Cardiac muscle cell (in vitro differentiated cells and primary cell): Measurements from ENCODE around the gene PLA2G2E. TPM values are rescaled to one million over a fixed set of nuclear protein-coding genes. Genes with fewer than 3 reads are reported as not detected.

ENCODE experiments used
- DNase-seq, 2 donors: peaks; one replicate each; pipeline versions ENCODE4 v3.0.0 to v3.0.0-alpha.2; 2010 to 2017; ENCODE audit warnings: low read depth in 1 of 2, low spot score in 1 of 2
- H3K27ac ChIP-seq: fragments of 200-600 bp; sonication (generic); 2 replicates; pipeline ENCODE4 v1.5.1; 2016
- H3K27me3 ChIP-seq: fragments of 200-600 bp; sonication (generic); 2 replicates; pipeline ENCODE4 v1.6.0; 2016; ENCODE audit warnings: control low read depth
- H3K36me3 ChIP-seq: fragments of 200-600 bp; sonication (generic); 2 replicates; pipeline ENCODE4 v1.5.1; 2016; ENCODE audit warnings: control low read depth
- H3K4me1 ChIP-seq: fragments of 200-600 bp; sonication (generic); 2 replicates; pipeline ENCODE4 v1.8.1; 2017; ENCODE audit warnings: low read depth, mild to moderate bottlenecking, mixed run types
- H3K4me3 ChIP-seq: fragments of 200-600 bp; sonication (generic); 2 replicates; pipeline ENCODE4 v1.5.1; 2016; ENCODE audit warnings: mild to moderate bottlenecking
- H3K9me3 ChIP-seq: fragments of 200-600 bp; sonication (generic); 2 replicates; pipeline ENCODE4 v1.5.1; 2017; ENCODE audit warnings: low read depth, mild to moderate bottlenecking, control low read depth
- CTCF ChIP-seq: IDR thresholded peaks from 2 replicates; pipeline ENCODE4 v1.5.1; 2012; ENCODE audit warnings: low read depth, mild to moderate bottlenecking, low read length
- polyA plus RNA-seq: library from polyadenylated mRNA; unstranded; fragments of >200 nt; fragmentation: Nextera tagmentation; extraction: Ambion mirVana; gene quantifications from 2 replicates; pipeline ENCODE4 v1.2.1, GENCODE V29; 2016
- total RNA-seq: library from RNA; depleted of rRNA; stranded (reverse); fragments of >200 nt; gene quantifications from 2 replicates; pipeline ENCODE4 v1.2.3, GENCODE V29; 2016

The PLA2G2E gene
- total and polyA plus RNA-seq, 2 experiments from 2014 or later, result not detected

- Histone ChIP-seq H3K36me3 (no peaks in the 10 kb centered on the region), H3K27me3 (no peaks in the 10 kb centered on the region), H3K4me1 (no peaks in the 10 kb centered on the region), H3K4me3 (no peak overlapping the region), H3K9me3 (no peaks in the 10 kb centered on the region), H3K27ac (no peak overlapping the region)
- no peak for DNase-seq
- no peak for TF ChIP-seq CTCF
Observed at GRCh38 chr1:19941206-19941568, 17.8 kb upstream of the PLA2G2E start.

- no peak overlapping the region for H3K27ac ChIP-seq
- H3K36me3 ChIP-seq, result no peaks in the 10 kb centered on the region
- no peak overlapping the region for H3K4me3 ChIP-seq
- no peaks in the 10 kb centered on the region for H3K4me1 ChIP-seq
- no peak for TF ChIP-seq CTCF
- no peaks in the 10 kb centered on the region for H3K27me3 ChIP-seq
- no peaks in the 10 kb centered on the region for H3K9me3 ChIP-seq
- no peak for DNase-seq
Observed at GRCh38 chr1:19940486-19941205, 17.2 kb upstream of the PLA2G2E start.

GRCh38 chr1:19938472-19938871 lies 15.1 kb upstream of the PLA2G2E start:
- TF ChIP-seq CTCF, result no peak
- Histone ChIP-seq H3K27ac (no peak overlapping the region), H3K4me3 (no peak overlapping the region), H3K9me3 (no peaks in the 10 kb centered on the region), H3K27me3 (no peaks in the 10 kb centered on the region), H3K36me3 (no peaks in the 10 kb centered on the region), H3K4me1 (no peaks in the 10 kb centered on the region)
- no peak for DNase-seq

- H3K4me1 ChIP-seq, result no peaks in the 10 kb centered on the region
- H3K27me3 ChIP-seq, result no peaks in the 10 kb centered on the region
- DNase-seq, result no peak
- H3K4me3 ChIP-seq, result no peak overlapping the region
- no peaks in the 10 kb centered on the region for H3K36me3 ChIP-seq
- no peak overlapping the region for H3K27ac ChIP-seq
- TF ChIP-seq CTCF, result no peak
- H3K9me3 ChIP-seq, result no peaks in the 10 kb centered on the region
Observed at GRCh38 chr1:19936061-19936750, 12.8 kb upstream of the PLA2G2E start.

- no peaks in the 10 kb centered on the region for H3K27me3 ChIP-seq
- H3K27ac ChIP-seq, result no peak overlapping the region
- no peak for TF ChIP-seq CTCF
- H3K9me3 ChIP-seq, result no peaks in the 10 kb centered on the region
- H3K4me1 ChIP-seq, result no peaks in the 10 kb centered on the region
- no peak for DNase-seq
- no peak overlapping the region for H3K4me3 ChIP-seq
- no peaks in the 10 kb centered on the region for H3K36me3 ChIP-seq
Observed at GRCh38 chr1:19934336-19934735, 10.9 kb upstream of the PLA2G2E start.
